Stimulated activated CD4-positive, alpha-beta T cell treated with anti-CD3 and anti-CD28 coated beads, Interleukin-2, amount 100 ng/mL, for 4 hours (primary cell): ENCODE measurements around the gene CD7.

Source experiments
- DNase-seq: peaks from one replicate; pipeline ENCODE4 v3.0.0-alpha.2; 2020; ENCODE audit warnings: low read depth

CD7 gene

DNA sequence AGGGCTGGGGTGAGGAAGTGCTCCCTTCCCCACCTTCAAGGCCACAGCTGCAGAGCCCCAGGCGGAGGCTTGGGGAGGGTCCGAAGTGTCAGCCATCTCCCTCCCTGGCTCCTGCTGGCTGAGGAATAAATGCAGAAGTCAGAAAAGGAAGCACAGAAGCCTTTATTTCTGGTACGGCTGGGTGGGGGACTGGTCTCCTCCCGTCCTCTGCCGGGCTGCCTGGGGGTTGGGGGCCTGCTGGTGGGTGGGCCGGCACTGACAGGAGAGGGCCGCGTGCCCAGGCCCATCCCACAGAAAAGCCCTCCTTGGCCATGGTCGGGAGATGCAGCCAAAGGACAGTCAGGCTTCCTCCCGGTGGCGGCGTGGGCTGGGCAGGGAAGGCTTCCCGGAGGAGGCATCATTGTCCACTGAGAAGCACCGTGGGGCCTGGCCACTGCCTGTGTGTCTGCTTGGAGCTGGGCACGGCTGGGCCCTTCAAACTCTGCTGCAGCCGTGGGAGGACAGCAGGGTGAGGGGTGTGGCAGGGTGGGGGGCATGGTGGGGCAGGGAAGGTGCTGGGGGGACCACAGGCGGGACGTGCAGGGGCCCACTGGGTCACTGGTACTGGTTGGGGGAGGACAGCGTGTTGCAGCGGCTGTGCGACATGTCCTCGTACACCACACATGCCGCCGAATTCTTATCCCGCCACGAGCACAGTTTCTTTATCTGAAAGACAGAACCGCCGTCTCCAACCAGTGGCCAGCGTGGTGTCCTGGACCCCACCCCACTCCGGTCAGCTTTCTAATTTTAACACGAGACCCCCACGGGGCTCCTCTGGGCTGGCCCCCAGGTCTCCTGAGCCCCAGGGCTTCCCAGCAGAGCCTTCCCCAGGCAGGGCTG, 2.4 kb downstream of the CD7 start:
- no peak for DNase-seq

DNA sequence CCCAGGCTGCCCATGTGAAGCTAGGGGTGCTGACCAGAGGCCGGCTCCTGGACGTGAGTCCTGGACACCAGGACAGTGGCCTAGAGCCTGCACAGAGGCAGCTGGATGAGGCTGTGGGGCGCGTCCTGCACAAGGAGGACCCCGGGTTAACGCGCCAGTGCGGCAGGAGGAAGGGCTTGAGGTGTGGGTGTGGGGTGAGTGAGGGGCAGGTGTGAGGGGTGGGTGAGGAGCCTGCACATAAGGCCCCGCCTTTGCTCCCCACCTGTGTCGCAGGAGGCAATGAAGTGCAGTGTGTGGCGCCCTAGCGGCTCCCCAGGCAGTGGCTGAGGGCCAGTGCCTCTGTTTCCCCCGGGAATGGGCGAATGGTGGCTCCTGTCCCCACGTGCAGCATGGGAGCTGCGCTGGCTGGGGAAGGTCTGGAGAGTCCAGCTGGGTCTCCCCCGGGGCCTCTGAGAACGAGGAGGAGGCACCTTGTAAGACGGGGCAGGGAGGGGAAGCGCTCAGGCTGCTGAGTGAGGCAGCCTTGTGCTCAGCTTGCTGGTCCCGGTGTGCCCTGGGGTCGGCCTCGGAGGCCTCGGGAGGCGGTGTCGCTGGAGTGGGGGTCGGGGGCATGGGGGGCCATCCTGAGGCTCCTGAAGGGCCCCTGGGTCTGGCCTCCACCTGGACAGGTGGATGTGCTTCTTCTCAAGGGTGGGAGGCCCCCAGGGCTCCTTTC, 3.2 kb downstream of the CD7 start:
- no peak for DNase-seq

GRCh38 chr17:82313195-82314011, 4.0 kb downstream of the CD7 start:
- no peak for DNase-seq

DNA sequence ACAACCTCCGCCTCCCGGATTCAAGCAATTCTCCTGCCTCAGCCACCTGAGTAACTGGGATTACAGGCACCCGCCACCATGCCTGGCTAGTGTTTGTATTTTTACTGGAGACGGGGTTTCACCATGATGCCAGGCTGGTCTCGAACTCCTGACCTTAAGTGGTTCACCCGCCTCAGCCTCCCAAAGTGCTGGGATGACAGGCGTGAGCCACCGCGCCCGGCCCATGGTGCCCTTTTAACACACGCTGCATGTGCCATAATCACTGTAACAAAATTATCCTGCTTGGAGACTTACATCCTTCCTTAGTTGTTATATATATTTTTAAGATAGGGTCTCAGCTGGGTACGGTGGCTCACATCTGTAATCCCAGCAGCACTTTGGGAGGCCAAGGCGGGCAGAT, 5.4 kb downstream of the CD7 start:
- no peak for DNase-seq

GRCh38 chr17:82310877-82311276, 6.5 kb downstream of the CD7 start:
- DNase-seq = no peak

DNA sequence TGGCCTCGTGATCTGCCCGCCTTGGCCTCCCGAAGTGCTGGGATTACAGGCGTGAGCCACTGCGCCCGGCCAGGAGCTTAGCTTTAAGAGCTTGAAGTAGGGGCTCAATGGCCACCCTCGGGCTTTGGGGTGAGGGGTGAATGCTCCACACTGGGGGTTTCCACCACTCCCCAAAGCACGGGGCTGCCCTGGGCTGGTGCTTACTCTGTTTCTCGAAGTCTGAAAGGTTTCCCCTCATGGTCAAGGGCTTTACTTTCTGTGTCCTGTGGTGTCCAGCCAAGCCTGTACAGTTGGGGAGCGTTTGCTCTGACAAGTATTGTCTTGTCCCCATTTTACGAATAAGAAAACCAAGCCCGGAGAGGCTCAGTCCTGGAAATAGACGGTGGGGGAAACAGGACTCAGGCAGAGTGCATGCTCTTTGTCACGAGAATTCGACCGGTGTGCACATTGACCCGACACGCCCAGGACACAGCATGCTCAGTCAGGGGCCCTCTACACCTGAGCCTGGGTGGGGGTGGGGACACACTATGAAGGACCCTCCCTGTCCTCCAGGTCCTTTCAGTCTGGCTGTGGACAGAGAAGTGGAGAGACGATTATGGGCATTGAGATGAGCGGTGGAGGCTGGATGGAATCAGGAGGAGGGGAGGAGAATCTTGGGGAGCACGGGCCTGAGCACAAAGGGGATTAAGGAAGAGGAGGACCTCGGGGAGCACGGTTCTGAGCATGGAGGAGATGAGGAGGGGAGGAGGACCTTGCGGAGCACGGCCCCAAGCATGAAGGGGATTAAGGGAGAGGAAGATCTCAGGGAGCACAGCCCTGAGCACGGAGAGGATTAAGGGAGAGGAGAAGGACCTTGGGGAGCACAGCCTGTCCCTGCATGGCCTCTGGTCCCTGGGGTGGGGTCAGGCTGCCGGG, 7.5 kb downstream of the CD7 start:
- DNase-seq = no peak

GRCh38 chr17:82305727-82306300, 11.6 kb downstream of the CD7 start:
- no peak for DNase-seq

DNA sequence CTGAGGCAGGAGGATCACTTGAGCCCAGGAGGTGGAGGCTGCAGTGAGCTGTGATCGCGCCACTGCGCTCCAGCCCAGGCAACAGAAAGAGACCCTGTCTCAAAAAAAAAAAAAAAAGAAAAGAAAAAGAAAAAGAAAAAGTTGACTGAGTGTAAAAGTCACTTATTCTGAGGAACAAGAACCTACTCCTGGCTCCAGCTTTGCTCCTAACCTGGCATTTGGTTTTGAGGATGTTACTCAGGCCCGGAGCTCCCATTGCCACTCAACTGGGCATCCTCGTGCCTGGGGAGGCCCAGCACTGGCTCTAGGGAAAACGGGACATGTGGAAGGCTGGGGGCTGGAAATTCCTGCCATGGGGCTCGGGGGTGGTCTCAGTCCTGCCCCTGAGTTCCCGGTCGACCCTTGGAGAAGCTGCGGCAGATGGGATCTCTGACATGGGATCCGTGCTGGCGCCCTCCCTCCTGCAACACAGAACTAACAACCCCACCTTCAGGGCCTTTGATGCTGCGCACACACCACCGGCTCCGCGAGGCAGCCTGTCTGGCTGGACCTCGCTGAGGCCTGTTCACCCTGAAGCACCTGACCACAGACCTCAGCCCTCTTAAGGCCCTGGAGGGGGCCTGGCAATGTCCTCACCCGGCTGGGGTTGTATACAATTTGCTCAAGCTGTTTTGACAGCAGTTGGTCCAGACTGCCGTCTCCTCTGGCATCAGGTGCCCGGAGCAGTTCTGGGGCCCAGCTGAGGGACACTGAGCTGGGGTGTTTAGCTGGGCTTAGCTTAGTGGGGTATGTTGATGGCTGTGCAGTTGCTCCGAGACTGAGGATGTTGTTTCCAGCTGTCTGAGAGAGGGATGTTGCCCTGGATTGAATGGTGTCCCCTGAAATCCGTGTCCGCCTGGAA, 12.3 kb downstream of the CD7 start:
- DNase-seq = no peak

GRCh38 chr17:82303944-82304808, 13.2 kb downstream of the CD7 start:
- no peak for DNase-seq

DNA sequence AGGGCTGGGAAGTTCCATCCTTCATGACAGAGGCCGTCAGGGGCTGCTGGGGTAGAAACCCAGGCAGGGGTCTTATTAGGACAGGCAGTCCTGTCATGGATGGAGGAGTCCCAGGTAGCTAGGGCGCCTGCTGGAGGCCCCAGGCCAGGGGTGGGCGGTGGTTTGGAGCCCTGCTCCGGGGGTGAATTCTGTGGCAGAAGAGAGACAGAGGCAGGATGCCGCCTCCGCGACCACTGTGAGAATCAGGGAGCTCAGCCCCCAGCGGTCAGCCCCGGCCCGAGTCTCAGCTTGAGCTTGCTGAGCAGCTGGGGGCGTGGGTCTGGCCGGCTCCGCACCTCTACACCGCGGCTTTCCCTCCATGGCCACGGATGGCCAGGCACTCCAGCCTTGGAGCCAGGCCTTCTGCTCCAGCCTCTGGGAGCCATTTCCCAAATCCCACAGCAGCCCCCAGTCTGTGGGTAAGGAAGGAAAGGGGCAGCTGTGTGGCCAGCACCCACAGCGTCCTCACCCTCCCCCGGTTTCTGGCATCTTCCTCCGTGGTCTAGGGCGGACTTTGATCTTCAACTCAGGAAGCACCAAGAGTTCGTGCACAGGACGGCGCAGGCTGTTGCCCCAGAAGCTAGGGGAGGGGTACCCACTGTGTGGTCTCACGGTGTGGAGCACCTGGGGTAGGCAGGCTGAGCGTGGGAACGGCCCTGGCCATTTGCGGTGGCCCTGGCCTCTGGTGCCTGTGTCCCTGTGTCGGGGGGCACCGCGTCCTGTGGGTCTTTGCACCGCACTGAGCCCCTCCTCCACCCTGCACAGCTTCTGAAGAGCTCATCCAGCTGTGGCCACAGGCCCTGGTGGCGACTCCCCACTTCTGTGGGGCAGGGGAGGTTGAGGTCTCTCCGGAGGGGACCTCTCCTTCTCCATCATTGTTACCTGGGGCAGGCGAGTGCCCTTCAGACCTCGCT, 14.1 kb downstream of the CD7 start:
- DNase-seq = no peak

- DNase-seq = no peak
Measured at GRCh38 chr17:82302568-82302963, 14.8 kb downstream of the CD7 start.

DNA sequence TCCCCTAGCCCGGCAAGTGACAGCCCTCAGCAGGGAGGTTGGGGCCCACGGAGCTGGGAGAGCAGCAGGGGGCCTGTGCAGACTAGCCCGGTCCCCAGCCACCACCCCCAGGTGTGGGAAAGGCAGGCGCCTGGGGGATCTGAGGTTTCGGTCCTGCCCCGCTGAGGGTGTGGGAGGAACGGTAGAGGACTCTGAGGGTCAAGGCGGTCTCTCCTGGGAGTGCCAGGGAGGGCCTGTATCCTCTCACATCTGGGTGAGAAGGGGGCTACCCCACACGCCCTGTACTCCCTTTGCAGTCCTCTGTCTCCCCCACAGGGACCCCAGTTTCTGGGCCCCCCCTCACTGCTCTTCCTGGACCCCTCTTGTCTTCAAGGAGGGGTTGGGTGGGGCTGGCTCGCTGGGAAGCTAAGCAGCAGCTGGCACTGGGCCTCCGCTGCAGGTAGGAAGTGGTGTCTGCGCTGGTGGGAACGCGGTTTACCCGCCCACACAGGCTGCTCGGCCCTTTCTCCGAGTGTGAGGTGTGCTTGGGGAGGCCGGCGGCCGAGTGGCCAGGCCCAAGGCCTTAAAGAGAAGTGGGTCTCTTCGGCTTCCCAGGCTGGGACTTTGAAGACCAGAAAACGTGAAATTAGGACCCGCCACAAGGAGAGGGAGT, 15.4 kb downstream of the CD7 start:
- DNase-seq = no peak

- DNase-seq = no peak
Measured at GRCh38 chr17:82301300-82301915, 16.0 kb downstream of the CD7 start.

GRCh38 chr17:82300707-82301270, 16.6 kb downstream of the CD7 start:
- no peak for DNase-seq

- DNase-seq = no peak
Measured at GRCh38 chr17:82300228-82300627, 17.2 kb downstream of the CD7 start.

GRCh38 chr17:82299452-82299851, 18.0 kb downstream of the CD7 start:
- DNase-seq = no peak
